Fibroblast of lung (primary cell): ENCODE data around the gene FBRSL1. TPM values are rescaled to one million over a fixed set of nuclear protein-coding genes. Genes with fewer than 3 reads are reported as not detected.

ENCODE experiments used
- DNase-seq, 2 donors: peaks; one replicate each; pipeline versions ENCODE4 v3.0.0 to v3.0.0-alpha.2; 2010; ENCODE audit warnings: low read depth in 2 of 2
- H2AFZ ChIP-seq: 2 replicates; pipeline ENCODE4 v1.5.1; 2012; ENCODE audit warnings: low read length, control low read depth, inconsistent platforms
- H3K27ac ChIP-seq: 2 replicates; pipeline ENCODE4 v1.5.1; 2011; ENCODE audit warnings: low read length, control low read depth; ENCODE audit not compliant: insufficient read depth
- H3K27me3 ChIP-seq: 2 replicates; pipeline ENCODE4 v1.5.1; 2011; ENCODE audit warnings: mild to moderate bottlenecking, low read length; ENCODE audit not compliant: control insufficient read depth, insufficient read depth
- H3K36me3 ChIP-seq: 2 replicates; pipeline ENCODE4 v1.5.1; 2011; ENCODE audit warnings: low read length; ENCODE audit not compliant: control insufficient read depth, insufficient read depth
- H3K4me1 ChIP-seq: 2 replicates; pipeline ENCODE4 v1.5.1; 2011; ENCODE audit warnings: low read length; ENCODE audit not compliant: control insufficient read depth, insufficient read depth; ENCODE audit errors: extremely low read depth
- H3K4me2 ChIP-seq: 2 replicates; pipeline ENCODE4 v1.5.1; 2011; ENCODE audit warnings: low read length, control low read depth; ENCODE audit not compliant: insufficient read depth; ENCODE audit errors: extremely low read depth
- H3K4me3 ChIP-seq, 4 experiments: fragments of 200-600 bp in 1 of 4; sonication (generic) in 1 of 4; replicated peaks in 1 of 4; 2 replicates each; pipeline ENCODE4 v1.5.1; 2011 to 2016; ENCODE audit warnings: low read length in 4 of 4, low read depth in 3 of 4, mild to moderate bottlenecking in 3 of 4, control low read depth in 2 of 4, inconsistent platforms in 1 of 4, mixed read lengths in 1 of 4; ENCODE audit not compliant: insufficient read depth in 1 of 4; ENCODE audit errors: control extremely low read depth in 1 of 4
- H3K79me2 ChIP-seq: 2 replicates; pipeline ENCODE4 v1.5.1; 2012; ENCODE audit warnings: mild to moderate bottlenecking, low read length, inconsistent platforms; ENCODE audit not compliant: control insufficient read depth, insufficient read depth
- H3K9ac ChIP-seq: 2 replicates; pipeline ENCODE4 v1.5.1; 2011; ENCODE audit warnings: mild to moderate bottlenecking, low read length, control low read depth; ENCODE audit not compliant: insufficient read depth
- H3K9me3 ChIP-seq: 2 replicates; pipeline ENCODE4 v1.5.1; 2012; ENCODE audit warnings: low read depth, low read length; ENCODE audit not compliant: control insufficient read depth, insufficient read depth
- H4K20me1 ChIP-seq: 2 replicates; pipeline ENCODE4 v1.5.1; 2011; ENCODE audit warnings: low read length; ENCODE audit not compliant: control insufficient read depth, insufficient read depth; ENCODE audit errors: extremely low read depth
- EZH2 ChIP-seq: IDR thresholded peaks from 2 replicates; pipeline ENCODE4 v1.5.1; 2012; ENCODE audit warnings: low read length, control low read depth, mild to moderate bottlenecking; ENCODE audit errors: missing control alignments
- polyA plus RNA-seq, 2 donors: library from polyadenylated mRNA; depleted of rRNA in 1 of 2; stranded (reverse) in 1 of 2; unstranded in 1 of 2; fragments of >200 nt; gene quantifications; 2 replicates each; pipeline ENCODE4 v1.2.1, GENCODE V29; 2011 to 2012; ENCODE audit warnings: missing spikeins in 1 of 2
- total RNA-seq: library from RNA; depleted of rRNA; stranded (reverse); fragments of >200 nt; gene quantifications from 2 replicates; pipeline ENCODE4 v1.2.1, GENCODE V29; 2014
- TF ChIP-seq, protein P1 (sequence below), 2 donors: IDR thresholded peaks in 1 of 2; conservative IDR thresholded peaks in 1 of 2; 1 replicate in 1 of 2; 2 replicates in 1 of 2; pipeline ENCODE4 v1.5.1; 2011 to 2012; ENCODE audit warnings: low read length in 2 of 2, control low read depth in 1 of 2, inconsistent platforms in 1 of 2, low read depth in 1 of 2, mild to moderate bottlenecking in 1 of 2

FBRSL1 gene
- total and polyA plus RNA-seq, 2 donors (not counting 1 experiment from before 2014, with no cell fraction given): 1.4 to 1.8 TPM

DNA sequence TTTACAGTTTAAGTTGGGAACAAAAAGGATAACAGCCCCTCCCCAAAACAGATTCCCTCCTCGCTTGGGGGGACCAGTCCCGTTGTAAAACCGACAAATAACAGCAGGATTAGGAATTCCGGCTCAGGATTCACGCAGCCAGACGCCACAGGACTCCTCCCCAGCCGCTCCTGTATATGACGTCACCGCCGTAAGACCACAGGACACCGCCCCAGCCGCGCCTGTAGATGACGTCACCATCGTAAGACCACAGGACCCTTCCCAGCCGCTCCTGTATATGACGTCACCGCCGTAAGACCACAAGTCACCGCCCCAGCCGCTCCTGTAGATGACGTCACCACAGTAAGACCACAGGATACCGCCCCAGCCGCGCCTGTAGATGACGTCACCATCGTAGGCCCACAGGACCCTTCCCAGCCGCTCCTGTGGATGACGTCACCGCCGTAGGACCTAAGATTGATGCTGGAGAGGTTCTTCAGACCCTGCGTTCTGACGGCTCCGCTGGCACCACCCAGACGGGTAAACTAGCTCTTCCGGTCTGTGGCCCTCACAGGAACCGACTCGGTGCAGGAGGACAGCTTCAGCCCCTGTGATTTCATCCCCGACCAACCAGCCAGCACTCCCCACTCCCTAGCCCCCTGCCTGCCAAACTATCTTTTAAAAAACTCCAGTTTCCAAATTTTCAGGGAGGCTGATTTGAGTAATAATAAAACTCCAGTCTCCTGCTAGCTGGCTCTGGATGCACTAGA, 43.9 kb upstream of the FBRSL1 start:
- Histone ChIP-seq H3K27ac (no peak overlapping the region), H3K4me1 (no peaks in the 10 kb centered on the region), H3K9ac (no peak overlapping the region), H3K4me3 (peak overlapping the region in 2 of 4 experiments; percentile 22 to 41), H3K27me3 (peaks cover 6% of the 10 kb centered on the region), H3K4me2 (no peak overlapping the region), H2AFZ (no peak overlapping the region), H4K20me1 (no peaks in the 10 kb centered on the region), H3K9me3 (no peaks in the 10 kb centered on the region), H3K36me3 (no peaks in the 10 kb centered on the region), H3K79me2 (no peaks in the 10 kb centered on the region)
- TF ChIP-seq EZH2: no peak
- TF ChIP-seq, protein P1, sequence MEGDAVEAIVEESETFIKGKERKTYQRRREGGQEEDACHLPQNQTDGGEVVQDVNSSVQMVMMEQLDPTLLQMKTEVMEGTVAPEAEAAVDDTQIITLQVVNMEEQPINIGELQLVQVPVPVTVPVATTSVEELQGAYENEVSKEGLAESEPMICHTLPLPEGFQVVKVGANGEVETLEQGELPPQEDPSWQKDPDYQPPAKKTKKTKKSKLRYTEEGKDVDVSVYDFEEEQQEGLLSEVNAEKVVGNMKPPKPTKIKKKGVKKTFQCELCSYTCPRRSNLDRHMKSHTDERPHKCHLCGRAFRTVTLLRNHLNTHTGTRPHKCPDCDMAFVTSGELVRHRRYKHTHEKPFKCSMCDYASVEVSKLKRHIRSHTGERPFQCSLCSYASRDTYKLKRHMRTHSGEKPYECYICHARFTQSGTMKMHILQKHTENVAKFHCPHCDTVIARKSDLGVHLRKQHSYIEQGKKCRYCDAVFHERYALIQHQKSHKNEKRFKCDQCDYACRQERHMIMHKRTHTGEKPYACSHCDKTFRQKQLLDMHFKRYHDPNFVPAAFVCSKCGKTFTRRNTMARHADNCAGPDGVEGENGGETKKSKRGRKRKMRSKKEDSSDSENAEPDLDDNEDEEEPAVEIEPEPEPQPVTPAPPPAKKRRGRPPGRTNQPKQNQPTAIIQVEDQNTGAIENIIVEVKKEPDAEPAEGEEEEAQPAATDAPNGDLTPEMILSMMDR (conservative IDR thresholded peaks at IDR 0.05 in 1 of 2, IDR thresholded peaks at IDR 0.05 in 1 of 2; ENCODE audit: low read depth in 1 of 2, low read length in 2 of 2): no peak
- peak; percentile 52 to 82 for DNase-seq

DNA sequence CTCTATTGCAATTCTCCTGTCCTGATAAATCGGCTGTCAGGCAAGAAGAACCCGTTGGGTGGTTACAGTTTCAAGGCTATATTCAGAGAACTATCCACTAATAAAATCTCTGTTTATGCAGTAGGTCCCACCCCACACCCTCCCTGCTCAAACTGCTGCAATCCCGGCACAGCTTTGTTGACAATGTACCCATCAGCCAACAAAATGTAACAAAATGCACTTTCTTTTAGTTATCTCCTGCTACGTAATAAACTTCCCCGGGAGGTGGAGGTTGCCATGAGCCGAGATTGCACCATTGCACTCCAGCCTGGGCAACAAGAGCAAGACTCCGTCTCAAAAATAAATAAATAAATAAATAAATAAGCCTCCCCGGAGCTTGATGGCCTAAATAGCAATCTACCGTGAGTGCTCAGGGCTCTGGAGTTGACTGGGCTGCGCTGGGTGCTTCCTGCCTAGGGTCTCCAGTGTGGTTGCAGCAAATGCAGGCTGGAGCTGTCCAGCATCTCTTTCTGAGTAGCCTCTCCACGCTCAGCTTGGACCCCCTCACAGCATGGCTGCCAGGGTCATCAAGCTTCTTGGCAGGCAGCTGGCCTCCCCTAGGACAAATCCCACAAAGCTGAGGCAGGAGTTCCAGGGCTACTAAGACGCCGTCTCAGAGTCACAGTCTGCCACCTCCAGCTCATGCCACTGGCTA, 43.2 kb upstream of the FBRSL1 start:
- Histone ChIP-seq H3K4me2 (no peak overlapping the region), H3K27ac (no peak overlapping the region), H2AFZ (no peak overlapping the region), H3K4me1 (no peaks in the 10 kb centered on the region), H3K9me3 (no peaks in the 10 kb centered on the region), H3K4me3 (no peak overlapping the region), H3K9ac (no peak overlapping the region), H3K79me2 (no peaks in the 10 kb centered on the region), H3K36me3 (no peaks in the 10 kb centered on the region), H4K20me1 (no peaks in the 10 kb centered on the region), H3K27me3 (peaks cover 6% of the 10 kb centered on the region)
- TF ChIP-seq, protein P1 (conservative IDR thresholded peaks at IDR 0.05 in 1 of 2, IDR thresholded peaks at IDR 0.05 in 1 of 2; ENCODE audit: low read depth in 1 of 2, low read length in 2 of 2): no peak
- no peak for TF ChIP-seq EZH2
- DNase-seq: no peak

DNA sequence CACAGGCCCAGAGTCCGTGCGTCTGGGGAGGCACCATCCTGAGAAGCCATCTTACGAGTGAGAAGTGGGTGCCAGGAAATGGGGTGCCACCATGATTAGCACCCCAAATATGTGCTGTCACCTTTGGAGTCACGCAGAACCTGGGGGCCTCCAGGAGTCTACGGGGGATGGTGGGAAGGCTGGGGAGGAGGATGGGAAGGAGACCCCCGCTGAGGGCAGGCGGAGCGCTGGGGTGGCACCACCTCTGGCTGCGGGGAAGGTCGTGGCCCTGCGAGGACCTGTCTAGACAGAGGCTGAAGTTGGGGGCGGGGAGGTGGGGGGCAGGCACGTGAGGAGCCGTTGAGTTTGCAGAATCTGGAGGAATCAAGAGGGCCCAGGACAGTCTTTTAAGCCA, 42.6 kb upstream of the FBRSL1 start:
- H3K9ac ChIP-seq: no peak overlapping the region
- H3K4me1 ChIP-seq: no peaks in the 10 kb centered on the region
- H3K79me2 ChIP-seq: no peaks in the 10 kb centered on the region
- peaks cover 6% of the 10 kb centered on the region for H3K27me3 ChIP-seq
- DNase-seq: no peak
- no peaks in the 10 kb centered on the region for H4K20me1 ChIP-seq
- no peak overlapping the region for H3K4me2 ChIP-seq
- H3K27ac ChIP-seq: no peak overlapping the region
- H3K4me3 ChIP-seq: no peak overlapping the region
- no peaks in the 10 kb centered on the region for H3K36me3 ChIP-seq
- TF ChIP-seq EZH2: no peak
- TF ChIP-seq, protein P1 (conservative IDR thresholded peaks at IDR 0.05 in 1 of 2, IDR thresholded peaks at IDR 0.05 in 1 of 2; ENCODE audit: low read depth in 1 of 2, low read length in 2 of 2): no peak
- no peak overlapping the region for H2AFZ ChIP-seq
- no peaks in the 10 kb centered on the region for H3K9me3 ChIP-seq
